Fibroblast of lung (primary cell): Measurements from ENCODE around the gene TSEN54. TPM values are rescaled to one million over a fixed set of nuclear protein-coding genes. Genes with fewer than 3 reads are reported as not detected.

Experiments
- DNase-seq, 2 donors: peaks; one replicate each; pipeline versions ENCODE4 v3.0.0 to v3.0.0-alpha.2; 2010; ENCODE audit warnings: low read depth in 2 of 2
- H2AFZ ChIP-seq: 2 replicates; pipeline ENCODE4 v1.5.1; 2012; ENCODE audit warnings: low read length, control low read depth, inconsistent platforms
- H3K27ac ChIP-seq: 2 replicates; pipeline ENCODE4 v1.5.1; 2011; ENCODE audit warnings: low read length, control low read depth; ENCODE audit not compliant: insufficient read depth
- H3K27me3 ChIP-seq: 2 replicates; pipeline ENCODE4 v1.5.1; 2011; ENCODE audit warnings: mild to moderate bottlenecking, low read length; ENCODE audit not compliant: control insufficient read depth, insufficient read depth
- H3K36me3 ChIP-seq: 2 replicates; pipeline ENCODE4 v1.5.1; 2011; ENCODE audit warnings: low read length; ENCODE audit not compliant: control insufficient read depth, insufficient read depth
- H3K4me1 ChIP-seq: 2 replicates; pipeline ENCODE4 v1.5.1; 2011; ENCODE audit warnings: low read length; ENCODE audit not compliant: control insufficient read depth, insufficient read depth; ENCODE audit errors: extremely low read depth
- H3K4me2 ChIP-seq: 2 replicates; pipeline ENCODE4 v1.5.1; 2011; ENCODE audit warnings: low read length, control low read depth; ENCODE audit not compliant: insufficient read depth; ENCODE audit errors: extremely low read depth
- H3K4me3 ChIP-seq, 4 experiments: fragments of 200-600 bp in 1 of 4; sonication (generic) in 1 of 4; replicated peaks in 1 of 4; 2 replicates each; pipeline ENCODE4 v1.5.1; 2011 to 2016; ENCODE audit warnings: low read length in 4 of 4, low read depth in 3 of 4, mild to moderate bottlenecking in 3 of 4, control low read depth in 2 of 4, inconsistent platforms in 1 of 4, mixed read lengths in 1 of 4; ENCODE audit not compliant: insufficient read depth in 1 of 4; ENCODE audit errors: control extremely low read depth in 1 of 4
- H3K79me2 ChIP-seq: 2 replicates; pipeline ENCODE4 v1.5.1; 2012; ENCODE audit warnings: mild to moderate bottlenecking, low read length, inconsistent platforms; ENCODE audit not compliant: control insufficient read depth, insufficient read depth
- H3K9ac ChIP-seq: 2 replicates; pipeline ENCODE4 v1.5.1; 2011; ENCODE audit warnings: mild to moderate bottlenecking, low read length, control low read depth; ENCODE audit not compliant: insufficient read depth
- H3K9me3 ChIP-seq: 2 replicates; pipeline ENCODE4 v1.5.1; 2012; ENCODE audit warnings: low read depth, low read length; ENCODE audit not compliant: control insufficient read depth, insufficient read depth
- H4K20me1 ChIP-seq: 2 replicates; pipeline ENCODE4 v1.5.1; 2011; ENCODE audit warnings: low read length; ENCODE audit not compliant: control insufficient read depth, insufficient read depth; ENCODE audit errors: extremely low read depth
- EZH2 ChIP-seq: IDR thresholded peaks from 2 replicates; pipeline ENCODE4 v1.5.1; 2012; ENCODE audit warnings: low read length, control low read depth, mild to moderate bottlenecking; ENCODE audit errors: missing control alignments
- polyA plus RNA-seq, 2 donors: library from polyadenylated mRNA; depleted of rRNA in 1 of 2; stranded (reverse) in 1 of 2; unstranded in 1 of 2; fragments of >200 nt; gene quantifications; 2 replicates each; pipeline ENCODE4 v1.2.1, GENCODE V29; 2011 to 2012; ENCODE audit warnings: missing spikeins in 1 of 2
- total RNA-seq: library from RNA; depleted of rRNA; stranded (reverse); fragments of >200 nt; gene quantifications from 2 replicates; pipeline ENCODE4 v1.2.1, GENCODE V29; 2014
- TF ChIP-seq, protein P1 (sequence below), 2 donors: IDR thresholded peaks in 1 of 2; conservative IDR thresholded peaks in 1 of 2; 1 replicate in 1 of 2; 2 replicates in 1 of 2; pipeline ENCODE4 v1.5.1; 2011 to 2012; ENCODE audit warnings: low read length in 2 of 2, control low read depth in 1 of 2, inconsistent platforms in 1 of 2, low read depth in 1 of 2, mild to moderate bottlenecking in 1 of 2

The TSEN54 gene
- total and polyA plus RNA-seq, 2 donors (not counting 1 experiment from before 2014, with no cell fraction given) = 5.3 to 7.8 TPM

DNA sequence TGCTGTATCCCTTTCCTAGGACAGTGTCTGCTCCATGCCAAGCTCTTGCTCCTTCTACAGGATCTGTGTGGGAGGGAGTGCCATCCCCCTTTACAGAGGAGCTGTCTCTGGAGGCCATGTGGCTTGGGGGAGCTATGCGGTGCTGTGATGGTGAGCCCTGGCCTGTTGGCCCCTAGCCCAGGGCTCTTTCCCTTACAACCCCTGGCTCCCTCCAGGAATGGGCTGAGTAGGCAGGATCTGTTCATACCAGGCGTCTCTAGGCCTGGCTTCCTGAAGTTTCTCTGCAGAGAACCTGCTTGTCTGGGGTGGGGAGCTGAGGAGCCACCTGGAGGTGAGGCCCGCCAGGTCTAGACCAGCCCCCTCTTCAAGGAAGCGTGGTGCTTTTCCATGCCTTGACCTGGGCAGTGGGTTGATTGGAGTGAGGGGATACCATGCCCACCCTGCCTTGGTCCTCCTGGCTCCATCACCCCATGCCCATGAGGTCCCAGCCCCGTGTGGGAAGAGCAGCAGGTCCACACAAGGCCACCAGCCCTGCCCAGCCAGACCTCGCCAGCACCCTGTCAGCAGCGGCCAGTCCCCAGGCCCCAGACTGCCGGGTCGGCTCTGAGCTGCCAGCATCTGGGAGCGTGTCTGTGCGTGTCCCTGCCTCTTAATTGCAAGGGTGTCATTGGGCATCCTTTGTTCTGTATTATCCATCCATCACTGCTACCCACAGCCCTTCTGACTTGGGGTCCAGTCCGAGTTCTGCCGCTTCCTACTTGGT lies 23.8 kb downstream of the TSEN54 start:
- Histone ChIP-seq H3K27me3 (peaks cover 6% of the 10 kb centered on the region), H3K79me2 (no peaks in the 10 kb centered on the region), H3K4me3 (no peak overlapping the region), H3K9me3 (no peaks in the 10 kb centered on the region), H3K27ac (no peak overlapping the region), H4K20me1 (no peaks in the 10 kb centered on the region), H3K9ac (no peak overlapping the region), H2AFZ (no peak overlapping the region), H3K4me2 (no peak overlapping the region), H3K4me1 (no peaks in the 10 kb centered on the region), H3K36me3 (no peaks in the 10 kb centered on the region)
- DNase-seq = no peak
- TF ChIP-seq, protein P1, sequence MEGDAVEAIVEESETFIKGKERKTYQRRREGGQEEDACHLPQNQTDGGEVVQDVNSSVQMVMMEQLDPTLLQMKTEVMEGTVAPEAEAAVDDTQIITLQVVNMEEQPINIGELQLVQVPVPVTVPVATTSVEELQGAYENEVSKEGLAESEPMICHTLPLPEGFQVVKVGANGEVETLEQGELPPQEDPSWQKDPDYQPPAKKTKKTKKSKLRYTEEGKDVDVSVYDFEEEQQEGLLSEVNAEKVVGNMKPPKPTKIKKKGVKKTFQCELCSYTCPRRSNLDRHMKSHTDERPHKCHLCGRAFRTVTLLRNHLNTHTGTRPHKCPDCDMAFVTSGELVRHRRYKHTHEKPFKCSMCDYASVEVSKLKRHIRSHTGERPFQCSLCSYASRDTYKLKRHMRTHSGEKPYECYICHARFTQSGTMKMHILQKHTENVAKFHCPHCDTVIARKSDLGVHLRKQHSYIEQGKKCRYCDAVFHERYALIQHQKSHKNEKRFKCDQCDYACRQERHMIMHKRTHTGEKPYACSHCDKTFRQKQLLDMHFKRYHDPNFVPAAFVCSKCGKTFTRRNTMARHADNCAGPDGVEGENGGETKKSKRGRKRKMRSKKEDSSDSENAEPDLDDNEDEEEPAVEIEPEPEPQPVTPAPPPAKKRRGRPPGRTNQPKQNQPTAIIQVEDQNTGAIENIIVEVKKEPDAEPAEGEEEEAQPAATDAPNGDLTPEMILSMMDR (conservative IDR thresholded peaks at IDR 0.05 in 1 of 2, IDR thresholded peaks at IDR 0.05 in 1 of 2; ENCODE audit: low read depth in 1 of 2, low read length in 2 of 2) = no peak
- no peak for TF ChIP-seq EZH2

DNA sequence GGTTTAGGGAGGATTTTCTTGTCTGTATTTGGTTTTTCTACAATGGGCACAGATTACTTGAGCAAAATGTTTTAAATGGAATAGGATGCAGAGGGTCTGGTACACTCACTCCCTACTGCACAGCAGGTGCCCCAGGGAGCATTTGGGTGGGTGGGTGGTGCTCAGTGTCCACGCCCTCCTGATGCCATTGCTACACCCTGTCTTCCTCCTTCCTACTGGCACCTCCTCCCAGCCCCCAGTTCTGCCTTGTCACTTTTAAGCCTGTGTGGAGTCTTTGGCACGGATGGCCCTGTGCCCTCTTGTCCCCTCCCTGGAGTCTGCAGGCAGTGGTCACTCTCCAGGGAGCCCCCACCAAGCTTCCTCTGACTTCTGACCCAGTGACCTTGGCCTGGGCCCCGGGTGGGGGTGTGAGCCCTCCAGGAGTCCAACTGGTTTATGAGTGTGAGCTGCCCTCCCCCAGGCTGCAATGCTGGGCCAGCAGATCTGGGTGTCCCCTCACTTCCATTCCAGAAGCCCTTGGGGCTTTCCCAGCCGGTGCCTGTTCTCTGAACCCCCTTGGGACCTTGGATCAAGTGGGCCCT lies 24.7 kb downstream of the TSEN54 start:
- TF ChIP-seq, protein P1 (conservative IDR thresholded peaks at IDR 0.05 in 1 of 2, IDR thresholded peaks at IDR 0.05 in 1 of 2; ENCODE audit: low read depth in 1 of 2, low read length in 2 of 2) = no peak
- TF ChIP-seq EZH2 = no peak
- no peak for DNase-seq
- Histone ChIP-seq H3K4me2 (no peak overlapping the region), H3K27me3 (peaks cover 6% of the 10 kb centered on the region), H4K20me1 (no peaks in the 10 kb centered on the region), H3K9ac (no peak overlapping the region), H3K4me3 (no peak overlapping the region), H3K4me1 (no peaks in the 10 kb centered on the region), H3K27ac (no peak overlapping the region), H3K9me3 (no peaks in the 10 kb centered on the region), H3K79me2 (no peaks in the 10 kb centered on the region), H3K36me3 (no peaks in the 10 kb centered on the region), H2AFZ (no peak overlapping the region)

DNA sequence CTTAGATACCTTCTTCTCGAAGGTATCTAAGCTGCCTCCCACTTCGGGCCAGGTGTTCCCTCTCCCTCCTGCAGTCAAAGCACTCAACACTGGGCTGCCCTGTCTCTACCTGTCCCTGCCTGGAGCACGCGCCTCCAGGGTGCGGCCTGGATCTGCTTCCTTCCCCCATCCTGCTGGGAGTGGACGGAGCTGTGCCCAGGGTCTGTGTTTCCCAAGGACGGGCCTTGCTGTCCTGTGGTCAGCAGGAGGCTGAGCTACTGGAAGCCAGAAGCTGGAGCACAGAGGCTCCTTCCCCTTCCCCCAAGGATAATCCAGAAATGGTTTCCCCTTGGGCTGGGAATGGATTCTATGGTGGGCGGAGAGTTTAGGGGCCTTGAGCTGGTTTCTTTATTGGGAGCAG lies 25.9 kb downstream of the TSEN54 start:
- no peaks in the 10 kb centered on the region for H3K36me3 ChIP-seq
- no peak overlapping the region for H2AFZ ChIP-seq
- H3K27me3 ChIP-seq = peaks cover 6% of the 10 kb centered on the region

More for the DNA sequence above, 25.9 kb downstream of the TSEN54 start:
- Histone ChIP-seq H3K79me2 (no peaks in the 10 kb centered on the region), H3K9me3 (no peaks in the 10 kb centered on the region), H3K4me1 (no peaks in the 10 kb centered on the region), H3K9ac (no peak overlapping the region), H4K20me1 (no peaks in the 10 kb centered on the region), H3K27ac (no peak overlapping the region), H3K4me3 (no peak overlapping the region), H3K4me2 (no peak overlapping the region)
- TF ChIP-seq EZH2 = no peak
- TF ChIP-seq, protein P1 (conservative IDR thresholded peaks at IDR 0.05 in 1 of 2, IDR thresholded peaks at IDR 0.05 in 1 of 2; ENCODE audit: low read depth in 1 of 2, low read length in 2 of 2) = no peak
- no peak for DNase-seq
